Stimulated activated CD4-positive, alpha-beta T cell treated with anti-CD3 and anti-CD28 coated beads, Interleukin-1b, Interleukin-23, amount 100 ng/mL, for 4 hours (primary cell): Measurements from ENCODE around the gene SEPTIN11.
A peak's percentile ranks its signal among the peaks of the same experiment; 100 is the strongest.

Source experiments
- DNase-seq, 2 donors: peaks; one replicate each; pipeline ENCODE4 v3.0.0-alpha.2; 2020; ENCODE audit warnings: low read depth in 2 of 2

Gene SEPTIN11

DNA sequence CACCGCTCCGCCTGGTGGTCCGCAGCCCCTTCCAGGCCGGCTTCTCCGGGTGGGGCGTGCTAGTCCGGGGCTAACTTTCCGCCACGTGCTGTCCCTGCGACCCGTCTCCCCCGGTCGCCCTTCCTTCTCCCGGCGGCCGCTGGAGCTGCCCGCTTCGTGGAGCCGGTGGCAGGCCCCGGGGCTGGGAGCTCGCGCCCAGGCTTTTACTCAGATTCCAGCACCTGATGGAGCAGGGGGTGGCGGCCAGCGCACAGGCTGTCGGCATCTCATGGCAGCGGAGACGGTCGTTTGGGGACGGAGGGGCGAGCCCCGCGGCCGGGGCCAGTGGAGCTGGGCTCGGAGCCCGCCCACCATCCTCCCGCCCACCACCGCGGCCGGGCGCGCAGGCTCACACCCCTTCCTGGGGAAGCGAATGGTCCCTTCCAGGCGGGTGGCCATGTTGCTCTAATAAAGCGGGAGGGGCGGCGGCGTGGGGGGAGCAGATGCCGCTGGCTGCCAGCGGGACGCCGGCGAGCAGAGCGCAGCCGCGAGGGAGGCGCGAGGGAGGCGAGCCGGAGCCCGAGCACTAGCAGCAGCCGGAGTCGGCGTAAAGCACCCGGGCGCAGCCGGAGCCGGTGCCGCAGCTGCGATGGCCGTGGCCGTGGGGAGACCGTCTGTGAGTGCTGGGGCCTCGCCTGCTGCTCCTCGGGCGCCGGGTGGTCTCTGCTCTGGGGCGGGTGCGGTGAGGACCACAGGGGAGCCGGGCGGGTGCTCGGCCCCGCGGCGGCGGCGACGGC is at the start of gene SEPTIN11:
SEPTIN11 (plus strand) TSS at position 477 of the 776 bp plus-strand sequence; CDS start at position 629, 152 bp downstream.
- peak; percentile 71 to 72 for DNase-seq

DNA sequence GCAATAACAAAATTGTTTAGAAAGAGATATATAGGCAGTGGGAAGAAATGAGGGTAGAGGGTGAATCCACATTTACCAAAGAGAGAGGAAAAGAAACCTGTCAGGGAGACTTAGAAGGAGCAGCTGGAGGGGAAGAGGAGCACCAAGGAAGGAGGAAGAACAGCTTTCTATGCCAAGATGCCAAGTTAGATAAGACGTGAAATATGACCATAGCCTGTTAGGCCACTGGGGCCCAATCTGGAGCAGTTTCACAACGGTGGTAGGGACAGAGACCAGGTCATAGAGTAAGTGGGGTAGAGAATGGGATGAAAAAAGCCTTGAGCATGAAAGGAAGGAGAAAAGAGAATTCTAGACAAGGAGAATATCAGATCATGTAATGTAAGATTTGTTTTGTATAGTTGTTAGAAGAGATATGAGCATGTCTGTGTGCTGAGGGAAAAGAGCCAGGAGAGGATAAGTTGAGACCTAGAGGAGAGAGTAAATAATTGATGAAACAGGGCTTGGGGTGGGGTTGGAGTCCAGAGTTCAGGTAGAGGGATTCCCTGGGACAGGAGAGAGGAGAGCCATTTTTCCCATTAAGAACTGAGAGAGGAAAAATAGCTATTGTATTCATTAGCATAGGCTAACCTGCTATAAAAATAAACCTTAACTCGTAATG is 47.2 kb upstream of the SEPTIN11 start:
- DNase-seq: no peak

DNA sequence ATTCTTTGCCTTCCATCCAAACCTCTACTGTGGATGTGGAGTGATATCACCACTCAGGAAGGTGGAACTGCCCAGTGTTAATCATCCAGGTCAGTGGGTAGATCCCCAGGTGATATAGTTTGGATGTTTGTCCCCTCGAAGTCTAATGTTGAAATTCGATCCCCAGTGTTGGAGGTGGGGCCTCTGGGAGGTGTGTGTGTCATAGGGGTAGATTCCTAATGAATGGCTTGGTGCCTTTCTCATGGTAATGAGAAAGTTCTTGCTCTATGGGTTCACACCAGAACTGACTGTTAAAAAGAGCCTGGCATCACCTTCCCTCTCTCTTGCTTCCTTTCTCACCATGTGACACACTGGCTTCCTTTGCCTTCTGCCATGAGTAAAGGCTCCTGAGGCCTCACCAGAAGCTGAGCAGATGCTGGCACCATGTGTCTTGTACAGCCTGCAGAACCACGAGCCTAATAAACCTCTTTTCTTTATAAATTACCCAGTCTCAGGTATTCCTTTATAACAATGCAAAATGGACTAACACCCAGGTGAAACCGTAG is 44.8 kb upstream of the SEPTIN11 start:
- DNase-seq: no peak

DNA sequence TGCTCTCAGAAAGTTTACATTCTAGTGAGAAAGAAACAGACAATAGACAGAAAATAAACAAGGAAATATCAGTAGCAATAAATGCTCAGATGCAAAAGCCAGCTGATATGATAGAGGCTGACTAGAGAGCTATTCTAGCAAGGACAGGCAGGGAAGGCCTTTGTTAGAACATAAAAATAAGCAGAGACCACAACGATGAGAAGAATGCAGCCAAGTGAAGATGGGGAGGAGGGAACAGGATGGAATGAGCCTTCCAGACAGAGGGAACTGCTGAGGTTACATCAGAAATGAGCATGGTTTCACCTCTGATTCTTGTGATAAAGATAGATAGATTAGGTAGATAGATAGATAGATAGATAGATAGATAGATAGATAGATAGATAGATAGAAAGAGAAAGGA is 44.0 kb upstream of the SEPTIN11 start:
- DNase-seq: no peak

DNA sequence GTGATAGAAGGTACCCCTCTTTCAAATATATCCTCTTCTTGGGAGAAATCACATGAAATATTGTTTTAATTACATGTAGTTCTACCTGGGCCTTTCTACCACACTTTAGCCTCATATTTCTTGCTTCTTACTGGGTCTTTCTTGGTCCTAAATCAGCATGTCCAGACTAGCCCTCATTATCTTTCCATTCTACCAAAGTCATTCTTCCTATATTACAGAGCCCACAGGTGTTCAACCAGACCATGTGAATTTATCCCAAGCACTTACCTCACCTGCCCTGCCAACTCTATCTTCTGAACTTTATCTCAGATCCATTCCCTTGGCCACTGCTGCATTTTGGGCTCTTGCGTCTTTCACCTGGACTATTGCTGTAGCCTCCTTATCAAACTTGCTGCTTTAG is 39.8 kb upstream of the SEPTIN11 start:
- DNase-seq: no peak

DNA sequence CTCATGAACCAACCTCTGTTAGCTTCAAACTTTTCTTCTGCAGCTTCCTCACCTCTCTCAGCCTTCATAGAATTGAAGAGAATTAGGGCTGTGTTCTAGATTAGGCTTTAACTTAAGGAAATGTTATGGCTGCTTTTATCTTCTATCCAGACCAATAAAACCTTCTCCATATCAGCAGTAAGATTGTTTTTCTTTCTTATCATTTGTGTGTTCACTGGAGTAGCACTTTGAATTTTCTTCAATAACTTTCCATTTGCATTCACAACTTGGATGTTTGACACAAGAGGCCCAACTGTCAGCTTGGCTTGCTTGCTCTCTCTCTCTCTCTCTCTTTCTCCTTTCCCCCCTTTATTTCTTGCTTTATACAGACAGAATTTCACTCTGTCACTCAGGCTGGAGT is 28.8 kb upstream of the SEPTIN11 start:
- DNase-seq: no peak

DNA sequence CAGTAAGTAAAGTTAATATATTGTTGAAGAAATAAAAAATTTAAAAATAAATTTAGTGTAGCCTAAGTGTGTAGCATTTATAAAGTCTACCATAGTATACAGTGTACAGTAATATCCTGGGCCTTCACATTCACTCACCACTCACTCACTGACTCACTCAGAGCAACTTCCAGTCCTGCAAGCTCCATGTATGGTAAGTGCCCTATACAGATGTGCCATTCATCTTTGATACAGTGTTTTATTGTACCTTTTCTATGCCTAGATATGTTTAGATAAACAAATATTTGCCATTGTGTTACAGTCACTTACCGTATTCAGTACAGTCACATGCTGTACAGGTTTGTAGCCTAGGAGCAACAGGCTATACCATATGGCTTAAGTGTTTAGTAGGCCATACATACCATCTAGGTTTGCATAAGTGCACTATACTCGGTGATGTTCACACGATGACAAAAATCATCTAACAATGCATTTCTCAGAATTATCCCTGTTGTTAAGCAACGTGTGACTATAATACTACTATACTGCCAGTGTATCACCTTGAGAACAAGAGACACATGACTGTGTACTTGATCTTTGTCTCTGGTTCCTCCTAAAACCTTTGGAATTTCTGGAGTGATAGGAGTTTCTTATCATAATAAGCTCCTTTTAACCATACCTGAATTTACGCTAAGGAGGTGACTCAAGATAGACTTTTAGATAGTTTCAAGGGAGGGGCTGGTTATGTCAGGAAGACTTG is 25.8 kb upstream of the SEPTIN11 start:
- no peak for DNase-seq

DNA sequence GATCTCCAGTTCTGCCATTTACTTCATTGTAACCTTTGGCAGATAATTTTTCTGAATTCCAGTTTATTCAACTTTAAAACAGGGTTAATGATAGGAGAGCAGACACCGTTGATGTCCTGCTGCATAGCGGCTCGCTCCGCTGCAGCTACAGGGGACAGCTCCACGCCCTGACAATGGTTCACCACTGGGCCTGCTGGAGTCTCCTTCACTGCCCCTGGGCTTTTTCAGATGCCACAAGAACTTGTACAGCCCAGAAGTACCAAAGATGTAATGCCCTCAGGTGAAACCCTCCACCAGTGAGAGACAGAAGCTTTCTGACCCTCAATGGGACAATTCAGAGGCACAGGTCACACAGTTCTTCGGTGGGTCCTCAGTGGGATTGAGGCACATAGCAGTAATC is 22.7 kb upstream of the SEPTIN11 start:
- DNase-seq: no peak

DNA sequence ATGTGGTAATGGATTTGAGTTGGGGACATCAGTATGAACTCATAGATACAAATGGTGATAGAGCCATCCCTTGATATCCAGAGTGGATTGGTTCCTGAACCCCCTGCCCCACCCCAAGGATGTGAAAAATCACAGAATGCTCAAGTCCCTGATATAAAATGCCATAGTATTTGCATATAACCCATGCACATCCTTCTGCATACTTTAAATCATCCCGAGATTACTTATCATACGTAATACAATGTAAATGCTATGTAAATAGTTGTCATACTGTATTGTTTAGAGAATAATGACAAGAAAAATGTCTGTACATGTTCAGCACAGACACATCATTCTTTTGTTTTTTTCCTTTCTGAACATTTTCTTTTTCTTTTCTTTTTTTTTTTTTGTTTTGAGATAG is 18.9 kb upstream of the SEPTIN11 start:
- no peak for DNase-seq

DNA sequence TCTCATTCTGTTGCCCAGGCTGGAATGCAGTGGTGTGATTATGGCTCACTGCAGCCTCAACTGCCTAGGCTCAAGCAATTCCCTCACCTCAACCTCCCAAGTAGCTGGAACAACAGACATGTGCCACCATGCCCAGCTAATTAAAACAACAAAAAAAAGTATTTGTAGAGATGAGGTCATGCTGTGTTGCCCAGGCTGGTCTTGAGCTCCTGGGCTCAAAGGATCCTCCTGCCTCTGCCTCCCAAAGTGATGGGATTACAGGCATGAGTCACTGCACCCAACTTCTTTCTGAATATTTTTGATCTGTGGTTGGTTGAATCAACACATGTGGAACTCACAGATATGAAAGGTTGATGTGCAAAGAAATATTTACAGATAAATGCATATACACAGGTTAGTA is 18.5 kb upstream of the SEPTIN11 start:
- DNase-seq: no peak

DNA sequence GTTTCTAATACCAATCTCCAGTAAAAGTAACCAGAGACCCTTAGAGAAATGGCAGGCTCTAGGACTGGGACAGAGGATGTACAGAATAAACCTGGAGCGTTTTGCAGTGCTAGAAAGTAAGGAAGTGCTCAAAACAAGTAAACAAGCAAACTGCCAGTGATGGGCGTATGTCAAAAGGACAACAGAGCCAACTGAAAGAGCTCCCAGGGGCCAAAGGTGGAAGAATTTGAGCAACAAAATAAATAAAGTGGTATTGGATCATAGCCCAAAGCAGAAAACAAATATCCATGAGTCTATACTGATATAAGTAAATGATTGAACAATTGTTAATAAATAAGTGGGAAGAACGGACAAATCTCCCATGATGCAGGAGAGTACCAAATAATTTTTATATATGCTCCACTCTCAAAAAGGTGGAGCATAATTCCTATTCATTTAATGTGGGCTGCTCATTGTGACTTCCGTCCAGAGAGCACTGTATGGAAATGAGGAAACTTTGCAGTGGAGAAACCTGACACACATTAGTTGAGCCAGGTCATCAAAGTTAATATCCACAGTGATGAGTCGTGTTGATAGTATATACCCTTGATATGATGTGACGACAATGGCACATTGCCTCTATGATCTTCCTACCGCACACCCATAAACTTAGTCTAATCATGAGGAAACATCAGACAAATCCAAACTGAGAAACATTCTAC is 17.8 kb upstream of the SEPTIN11 start:
- DNase-seq: no peak

DNA sequence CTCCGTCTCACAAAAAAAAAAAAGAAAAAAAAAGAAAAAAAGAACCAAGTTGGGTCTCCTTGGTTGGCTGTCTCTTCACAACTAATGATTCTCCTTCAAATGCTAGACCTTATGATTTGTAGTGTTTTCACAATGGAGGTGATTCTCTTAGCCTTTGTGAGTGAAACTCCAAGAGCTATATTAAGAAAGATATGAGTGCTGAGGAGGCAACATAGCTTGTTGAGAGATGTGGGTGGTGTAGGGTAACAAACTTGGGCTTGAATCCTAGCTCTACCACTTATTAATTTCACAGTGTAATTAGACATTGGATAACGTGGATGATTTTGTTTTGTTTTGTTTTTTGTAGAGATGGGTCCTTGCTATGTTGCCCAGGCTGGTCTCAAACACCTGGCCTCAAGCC is 10.4 kb upstream of the SEPTIN11 start:
- no peak for DNase-seq

DNA sequence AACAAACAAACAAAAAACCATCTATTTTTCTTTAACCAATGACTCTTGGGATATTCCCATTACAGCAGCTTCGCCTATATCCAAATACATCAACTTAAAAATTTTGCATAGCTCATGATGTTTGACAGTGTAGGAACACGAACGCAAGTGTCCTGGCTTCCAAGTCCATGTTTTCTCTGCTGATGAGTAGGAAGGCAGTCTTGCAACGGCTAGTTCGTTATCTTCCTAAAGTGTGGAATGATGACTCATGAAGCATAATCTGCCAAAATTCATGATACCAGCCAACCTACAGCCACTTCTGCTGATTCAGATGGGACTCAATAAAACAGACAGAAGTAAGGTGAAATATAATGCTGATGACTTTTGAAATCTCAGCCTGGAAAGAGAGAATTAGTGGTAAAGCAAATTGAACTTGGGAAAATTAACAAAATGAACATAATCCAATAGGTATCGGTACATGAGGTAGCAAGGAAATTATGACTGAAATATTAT is 6.4 kb upstream of the SEPTIN11 start:
- DNase-seq: no peak

DNA sequence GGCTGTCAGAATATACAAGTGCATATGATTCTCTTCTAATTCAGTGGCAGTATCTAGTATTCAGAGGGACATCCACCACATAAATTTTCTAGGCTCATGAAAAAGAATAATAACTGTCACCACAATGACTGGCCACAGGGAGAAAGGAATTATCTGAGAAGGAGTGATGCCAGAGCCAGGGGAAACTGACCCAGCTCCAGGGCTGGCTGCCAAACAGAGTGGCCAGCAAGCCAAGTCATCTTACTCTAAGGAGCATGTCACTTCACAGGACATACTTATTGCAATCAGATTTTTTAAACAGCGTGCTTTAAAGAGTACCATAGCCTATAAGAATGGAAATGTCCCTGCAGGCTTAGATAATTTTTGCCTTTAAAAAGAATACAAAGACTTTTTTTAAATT is 5.8 kb upstream of the SEPTIN11 start:
- no peak for DNase-seq

DNA sequence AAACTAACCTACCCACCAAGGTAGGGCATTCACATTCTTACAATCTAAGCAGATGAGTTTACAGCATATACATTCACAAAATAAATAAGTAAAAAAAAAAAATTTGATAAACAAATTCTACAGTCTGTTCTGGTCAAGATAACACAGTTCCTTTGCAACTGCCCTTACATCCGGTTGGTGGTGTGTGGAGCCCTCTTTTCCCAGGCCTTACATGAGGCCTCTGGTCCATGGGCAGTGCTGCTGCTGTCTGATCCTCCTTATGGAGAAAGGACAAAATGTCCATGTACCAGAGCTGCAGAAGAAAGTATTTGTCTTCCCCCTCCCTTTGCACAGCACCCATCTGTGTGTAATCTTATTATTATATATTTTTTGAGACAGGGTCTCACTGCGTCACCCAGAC is 2.2 kb upstream of the SEPTIN11 start:
- no peak for DNase-seq

DNA sequence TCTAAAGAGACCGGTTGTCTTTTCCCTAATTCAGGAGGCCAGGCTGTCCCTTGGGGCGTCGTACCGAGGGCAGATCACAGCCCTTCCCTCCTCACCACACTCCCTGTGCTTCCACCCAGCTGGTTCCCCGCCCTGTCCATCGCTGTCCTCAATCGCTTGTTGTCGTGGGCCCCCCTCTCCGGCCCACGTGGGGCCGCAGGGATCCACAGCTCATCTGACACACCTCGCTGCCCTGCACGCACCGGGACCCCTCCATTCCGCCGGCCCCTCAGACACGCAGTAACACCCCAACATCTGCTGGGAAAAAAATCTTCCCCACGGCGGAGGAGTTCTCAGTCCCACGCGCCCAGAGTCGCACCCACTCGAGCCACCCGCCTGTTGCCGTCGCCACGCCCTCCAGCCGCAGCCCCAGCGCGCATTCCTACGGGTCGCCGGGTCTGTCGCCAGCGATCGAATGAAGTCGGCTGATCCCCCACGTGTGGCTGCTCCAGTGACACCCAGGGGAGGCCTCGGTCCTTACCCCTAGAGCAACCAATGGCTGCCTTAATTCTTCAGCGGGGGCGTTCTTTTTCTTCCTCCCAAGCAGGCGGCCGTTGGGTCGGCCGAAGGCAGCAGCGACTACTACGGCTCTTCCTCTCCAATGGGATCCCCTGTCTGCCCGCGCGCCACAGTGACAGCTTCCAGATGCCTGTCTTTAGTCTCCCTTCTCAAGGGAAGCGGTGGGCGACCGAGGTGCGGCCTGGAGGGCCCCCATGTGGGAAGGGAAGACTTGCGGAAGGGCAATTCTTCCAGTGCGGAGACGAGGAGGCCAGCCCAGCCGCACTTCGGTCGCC is 893 bp upstream of the SEPTIN11 start:
- DNase-seq: peak; percentile 32 to 56

DNA sequence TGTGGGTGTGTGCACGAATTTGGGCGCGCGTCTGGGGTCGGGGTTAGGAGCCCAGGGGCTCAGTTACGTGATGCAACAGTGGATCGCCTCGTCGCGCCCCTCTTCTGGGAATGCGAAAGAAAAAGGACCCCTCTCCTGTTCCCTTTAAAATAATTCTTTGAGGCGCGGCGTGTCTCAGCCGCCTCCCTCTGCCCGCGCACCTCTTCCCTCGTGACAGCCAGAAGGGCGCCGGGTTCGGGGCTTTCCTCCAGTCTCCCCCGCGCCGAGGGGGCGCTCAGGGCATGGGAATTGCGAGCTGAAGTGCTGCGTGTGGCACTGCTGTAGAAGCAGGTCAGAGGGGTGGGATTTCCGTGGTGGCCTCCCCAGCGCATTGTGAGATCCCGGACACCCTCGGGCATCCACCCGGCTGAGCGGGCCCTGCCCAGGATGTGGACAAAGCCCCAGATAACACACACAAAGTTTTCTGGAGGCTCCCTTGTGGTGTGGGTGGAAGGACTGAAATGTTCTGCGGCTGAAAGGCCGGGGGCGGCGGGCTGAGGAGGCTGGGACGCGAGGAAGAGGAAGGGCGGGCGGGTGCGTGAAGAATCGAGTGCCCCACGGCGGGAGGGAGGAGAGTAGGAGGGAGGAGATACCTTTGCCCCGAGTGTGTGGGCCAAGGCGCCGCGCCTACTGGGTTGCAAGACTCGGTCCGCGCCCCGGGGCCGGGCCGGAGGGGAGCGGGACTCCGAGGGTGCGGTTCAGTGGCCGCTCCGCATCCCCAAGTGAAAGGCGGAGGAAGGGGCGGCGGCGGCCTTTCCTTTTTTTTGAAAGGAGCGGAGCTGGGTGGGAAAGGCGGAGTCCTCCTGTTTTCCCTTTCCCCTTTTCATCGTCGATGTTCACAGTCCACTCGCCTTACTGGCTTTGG is 752 bp downstream of the SEPTIN11 start:
- DNase-seq: peak; percentile 23 to 50

DNA sequence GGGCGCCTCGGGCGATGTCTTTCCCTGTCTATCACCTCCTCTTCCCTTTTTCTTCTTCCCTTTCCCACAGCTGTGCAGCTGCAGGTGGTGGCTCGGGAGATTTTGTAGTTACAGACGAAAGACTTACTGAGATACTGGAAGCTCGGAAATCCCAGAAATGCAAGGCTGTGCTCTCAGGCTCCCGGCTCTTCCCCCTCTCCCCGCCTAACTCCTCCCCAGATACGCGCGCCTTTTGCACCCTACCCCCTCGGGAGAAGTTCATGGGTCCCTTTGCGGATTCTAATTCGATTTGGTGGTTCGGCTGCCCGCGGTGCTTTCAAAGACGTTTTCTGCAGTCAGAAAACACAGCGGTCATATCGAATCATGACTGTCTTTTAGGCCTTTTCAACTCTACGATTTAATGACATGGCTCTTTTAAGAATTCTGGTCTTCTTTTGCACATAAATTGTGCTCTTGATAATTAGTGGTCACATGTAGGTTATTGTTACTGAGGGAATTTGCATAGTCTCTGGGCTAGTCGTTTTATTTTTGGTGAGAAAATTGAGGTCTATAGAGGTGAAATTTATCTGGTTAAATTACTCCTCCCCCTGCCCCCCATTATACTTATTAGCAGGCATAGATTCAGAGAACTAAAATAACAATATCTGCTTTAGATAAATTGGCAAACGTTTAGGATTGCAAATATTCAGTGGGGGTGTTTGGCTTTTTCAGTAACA is 1.6 kb downstream of the SEPTIN11 start:
- DNase-seq: peak in 1 of 2 donors; percentile 0

DNA sequence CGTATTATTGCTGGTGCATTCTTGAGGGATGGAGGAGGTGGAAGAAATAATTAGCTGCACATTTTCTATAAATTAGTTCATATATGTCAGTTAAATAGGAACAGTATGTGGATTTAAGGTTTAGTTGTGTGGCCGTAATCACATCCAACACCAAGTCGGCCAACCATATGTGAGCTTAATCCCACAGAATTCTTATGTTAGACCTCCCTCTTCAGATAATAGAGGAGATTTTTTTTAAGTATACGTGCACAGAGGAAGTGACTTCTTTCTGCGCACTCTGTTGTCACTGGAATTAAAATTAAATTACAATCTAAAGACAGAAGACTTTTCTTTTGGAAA is 2.1 kb downstream of the SEPTIN11 start:
- DNase-seq: no peak
